NCI-H1092 treated with DMSO at 0.1 percent for 48 hours (cell line): ENCODE measurements around the gene ST14.

ENCODE experiments used
- DNase-seq: peaks from one replicate; lab custom pipeline; 2025; lab: John Stamatoyannopoulos, UW

ST14 gene

DNA sequence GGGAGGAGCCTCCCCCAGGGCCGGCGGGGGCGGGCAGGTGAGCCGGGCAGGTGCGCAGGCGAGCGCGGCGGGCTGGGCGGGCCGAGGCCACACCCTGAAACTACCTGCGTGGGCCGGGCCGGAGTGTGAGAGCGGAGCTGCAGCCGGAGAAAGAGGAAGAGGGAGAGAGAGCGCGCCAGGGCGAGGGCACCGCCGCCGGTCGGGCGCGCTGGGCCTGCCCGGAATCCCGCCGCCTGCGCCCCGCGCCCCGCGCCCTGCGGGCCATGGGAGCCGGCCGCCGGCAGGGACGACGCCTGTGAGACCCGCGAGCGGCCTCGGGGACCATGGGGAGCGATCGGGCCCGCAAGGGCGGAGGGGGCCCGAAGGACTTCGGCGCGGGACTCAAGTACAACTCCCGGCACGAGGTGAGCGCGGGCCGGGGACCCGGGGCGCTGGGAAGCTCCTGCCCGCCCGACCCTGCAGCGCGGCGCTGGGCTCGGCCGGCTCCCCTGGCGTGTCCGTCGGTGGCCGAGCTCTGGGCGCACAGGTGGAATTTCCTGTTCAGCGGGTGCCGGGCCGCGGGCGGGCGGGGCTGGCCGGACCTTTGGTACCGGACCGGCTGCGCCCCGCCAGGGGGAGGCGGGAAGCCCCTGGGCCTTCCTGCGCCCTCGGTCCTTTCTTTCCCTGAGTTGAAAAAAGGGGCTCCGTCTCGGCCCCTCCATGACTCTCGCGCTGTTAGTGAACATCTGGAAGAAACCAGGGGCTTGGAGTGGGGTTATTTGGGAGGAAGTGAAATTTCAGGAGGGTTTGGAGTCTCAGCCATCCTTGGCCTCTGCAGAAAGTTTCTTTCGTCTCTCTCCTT is at the start of gene ST14:
ST14 (plus strand) TSS at position 126 of the 841 bp plus-strand sequence; CDS start at position 324, 198 bp downstream.
- no peak for DNase-seq

DNA sequence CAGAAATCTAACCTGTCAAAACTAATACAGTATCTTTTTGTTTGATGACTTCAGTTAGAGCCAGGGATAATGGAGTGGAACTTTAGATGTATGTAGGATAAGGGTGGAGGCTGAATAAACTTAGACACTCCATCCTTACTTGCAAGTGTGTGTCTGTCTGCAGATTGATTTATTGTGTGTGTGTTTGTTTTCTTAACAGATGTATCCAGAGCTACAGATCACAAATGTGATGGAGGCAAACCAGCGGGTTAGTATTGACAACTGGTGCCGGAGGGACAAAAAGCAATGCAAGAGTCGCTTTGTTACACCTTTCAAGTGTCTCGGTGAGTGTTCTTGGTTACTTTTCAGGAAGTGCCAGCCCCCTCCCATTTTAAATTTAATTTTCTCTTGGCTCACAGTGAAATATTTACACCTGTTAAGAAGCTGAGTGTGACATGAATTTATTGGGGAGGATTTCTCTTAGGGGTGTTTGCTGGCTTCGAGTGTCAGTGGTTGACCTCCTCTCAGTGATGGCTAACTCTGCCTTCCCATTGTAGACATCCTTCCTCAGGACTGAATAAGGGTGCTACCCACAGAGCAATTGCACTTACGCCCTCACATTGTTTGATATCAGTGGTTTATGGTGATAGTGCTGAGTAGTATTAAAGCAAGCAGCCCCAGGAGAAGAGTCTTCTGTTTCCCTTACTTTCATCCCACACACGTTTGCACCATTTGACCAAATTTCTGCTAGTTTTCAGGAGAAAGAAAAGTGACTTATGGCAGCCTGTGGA is 49.1 kb upstream of the ST14 start:
- DNase-seq: no peak

DNA sequence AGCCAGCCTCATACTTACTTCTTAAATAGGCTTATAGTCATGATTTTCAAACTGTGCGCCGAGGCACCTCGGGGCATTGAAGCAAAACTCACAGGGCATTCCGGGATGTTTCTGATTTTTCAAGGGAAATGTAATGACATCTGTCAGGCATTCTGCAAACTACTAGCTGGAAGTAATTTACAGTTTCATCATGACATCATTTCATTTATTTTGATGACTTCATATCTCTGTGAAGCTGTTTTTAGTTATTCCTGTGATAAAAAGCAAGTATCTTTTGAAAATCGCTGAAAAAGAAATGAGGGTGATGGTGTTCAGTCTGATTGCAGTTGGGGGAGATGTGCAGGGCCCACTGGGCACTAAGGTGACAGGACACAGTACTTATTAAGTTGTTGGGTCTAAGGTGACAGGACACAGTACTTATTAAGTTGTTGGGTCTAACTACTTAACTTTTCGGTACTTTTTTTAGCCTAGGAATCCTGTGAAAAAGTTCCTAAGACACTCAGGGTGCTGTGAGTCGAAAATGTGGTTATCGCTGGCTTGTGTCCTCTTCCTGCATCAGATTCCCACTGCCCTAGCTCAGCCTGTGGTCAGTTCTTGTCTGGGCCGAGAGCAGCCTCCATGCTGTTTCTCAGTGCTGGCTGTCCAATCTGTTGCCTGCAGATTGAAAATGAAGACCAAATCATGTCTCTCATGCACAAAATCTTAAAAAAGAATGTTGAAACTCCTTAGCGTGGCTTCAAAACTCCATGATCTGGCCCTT is 47.3 kb upstream of the ST14 start:
- no peak for DNase-seq

DNA sequence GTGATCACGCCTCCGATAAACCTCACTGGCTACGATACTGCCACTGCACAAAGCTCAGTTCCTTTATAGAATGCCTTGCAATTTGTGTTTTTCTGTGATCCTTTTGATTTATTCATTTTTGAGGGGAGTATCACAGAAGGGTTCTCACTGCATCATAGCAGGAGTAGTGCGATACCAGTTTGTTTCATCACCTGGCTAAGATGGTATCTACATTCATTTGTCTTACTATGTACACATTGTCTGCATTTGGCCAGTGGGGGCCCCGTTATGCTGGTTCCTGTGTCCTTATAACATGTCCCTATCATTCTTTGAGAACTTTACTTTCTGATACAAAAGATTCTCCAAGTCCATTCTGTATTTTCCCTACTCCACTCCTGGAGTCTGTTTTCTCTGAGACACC is 45.3 kb upstream of the ST14 start:
- no peak for DNase-seq

DNA sequence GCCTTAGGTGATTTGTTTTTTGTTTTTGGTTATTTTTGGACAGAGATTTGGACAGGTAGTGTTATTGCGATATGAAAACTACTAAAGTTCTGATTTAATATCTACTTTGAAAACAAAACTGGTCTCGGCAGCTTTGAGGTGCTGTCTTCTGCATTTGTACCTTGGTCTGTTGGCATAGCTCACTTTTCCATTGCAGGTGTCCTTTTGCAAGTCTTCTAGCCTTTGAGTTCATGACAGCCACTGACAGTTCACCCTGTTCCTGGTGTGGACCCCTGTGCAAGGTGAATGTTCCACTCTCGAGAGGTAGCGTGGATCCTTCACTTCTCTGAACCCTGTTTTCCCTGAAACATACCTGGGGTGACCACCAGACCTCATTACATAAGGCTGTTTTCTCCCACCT is 44.9 kb upstream of the ST14 start:
- DNase-seq: no peak

DNA sequence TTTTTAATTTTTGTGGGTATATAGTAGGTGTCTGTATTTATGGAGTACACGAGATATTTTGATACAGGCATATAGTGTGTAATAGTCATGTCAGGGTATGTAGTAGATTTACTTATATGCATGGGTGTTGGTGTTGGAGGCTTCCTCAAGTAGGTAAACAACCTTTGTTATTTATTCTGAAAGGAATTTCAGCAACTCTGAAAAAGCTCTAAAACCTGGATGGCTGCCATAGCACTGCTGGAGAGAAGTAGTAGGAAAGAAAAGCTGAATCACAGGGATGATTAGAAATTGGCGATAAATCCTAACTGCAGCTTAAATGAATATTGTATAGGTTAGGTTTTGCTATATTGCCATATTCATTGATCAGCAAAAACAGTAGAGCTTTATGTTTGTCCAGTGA is 44.4 kb upstream of the ST14 start:
- no peak for DNase-seq

DNA sequence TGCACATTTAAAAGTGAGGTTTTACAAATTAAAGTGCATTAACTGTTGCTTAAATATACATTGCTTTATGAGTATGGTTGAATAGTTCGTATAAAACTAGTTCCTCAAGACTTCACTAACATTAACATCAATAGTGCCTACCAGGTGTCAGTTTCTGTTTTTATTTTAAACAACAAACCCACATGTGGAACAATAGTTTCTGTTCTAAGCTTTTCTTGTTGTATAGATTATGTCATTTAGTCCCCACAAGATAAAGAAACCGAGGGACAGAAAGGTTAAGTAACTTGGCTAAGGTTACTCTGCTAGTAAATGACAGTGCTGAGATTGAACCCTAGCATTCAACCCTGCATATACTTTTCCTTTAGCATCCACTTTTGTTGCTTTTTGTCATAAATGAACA is 41.4 kb upstream of the ST14 start:
- DNase-seq: no peak

DNA sequence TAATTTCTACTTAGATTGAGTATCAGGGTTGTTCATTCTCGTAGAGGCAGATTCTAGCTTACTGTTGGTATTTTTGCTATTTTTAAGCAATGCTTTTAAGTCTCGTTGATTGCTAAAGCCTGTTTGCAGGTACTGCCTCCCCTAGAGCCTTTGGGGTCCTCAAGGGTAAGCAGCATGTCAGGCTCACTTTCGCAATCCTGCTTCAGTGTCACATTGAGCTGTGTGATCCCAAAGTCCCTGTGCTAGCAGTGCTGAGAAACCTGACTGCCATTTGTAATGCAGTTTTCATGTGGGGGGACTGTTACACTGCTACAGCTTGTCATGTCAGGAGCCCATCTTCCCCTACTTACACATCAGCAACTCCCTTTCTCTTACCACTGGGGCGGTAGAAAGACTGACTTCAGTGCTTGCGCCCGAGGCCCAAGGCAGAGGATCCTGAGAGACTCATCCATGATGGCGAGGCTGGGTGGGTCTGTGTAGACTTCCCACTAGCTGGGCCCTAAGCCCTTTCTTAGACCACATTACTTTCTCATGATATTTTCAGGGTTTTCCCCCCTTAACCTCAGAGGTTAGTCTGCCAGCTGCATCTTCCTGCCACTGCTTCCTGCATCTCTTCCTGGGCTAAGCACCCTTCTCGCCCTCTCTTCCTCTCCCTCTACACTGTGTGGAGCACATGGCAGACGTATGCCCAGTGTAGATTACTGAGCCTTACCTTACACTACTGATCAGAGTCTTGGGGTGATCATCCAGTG is 40.8 kb upstream of the ST14 start:
- DNase-seq: no peak

DNA sequence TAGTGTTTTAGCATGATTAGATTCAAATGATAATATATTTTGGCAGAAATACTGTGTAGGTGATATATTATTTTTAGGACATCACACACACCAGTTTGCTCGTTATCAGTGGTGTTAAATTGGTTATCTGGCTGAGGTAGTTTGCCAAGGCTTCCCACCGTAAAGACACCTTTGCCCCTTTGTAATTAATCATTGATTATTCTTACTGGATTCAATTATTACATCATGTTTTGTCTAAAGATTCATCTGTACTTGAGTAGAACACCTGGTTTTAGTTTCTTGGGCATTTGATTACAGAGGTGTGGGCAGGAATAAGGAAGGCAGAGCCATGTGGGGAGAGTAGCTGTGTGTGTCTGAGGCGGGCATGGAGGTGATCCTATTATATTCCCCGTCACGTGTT is 39.5 kb upstream of the ST14 start:
- no peak for DNase-seq

DNA sequence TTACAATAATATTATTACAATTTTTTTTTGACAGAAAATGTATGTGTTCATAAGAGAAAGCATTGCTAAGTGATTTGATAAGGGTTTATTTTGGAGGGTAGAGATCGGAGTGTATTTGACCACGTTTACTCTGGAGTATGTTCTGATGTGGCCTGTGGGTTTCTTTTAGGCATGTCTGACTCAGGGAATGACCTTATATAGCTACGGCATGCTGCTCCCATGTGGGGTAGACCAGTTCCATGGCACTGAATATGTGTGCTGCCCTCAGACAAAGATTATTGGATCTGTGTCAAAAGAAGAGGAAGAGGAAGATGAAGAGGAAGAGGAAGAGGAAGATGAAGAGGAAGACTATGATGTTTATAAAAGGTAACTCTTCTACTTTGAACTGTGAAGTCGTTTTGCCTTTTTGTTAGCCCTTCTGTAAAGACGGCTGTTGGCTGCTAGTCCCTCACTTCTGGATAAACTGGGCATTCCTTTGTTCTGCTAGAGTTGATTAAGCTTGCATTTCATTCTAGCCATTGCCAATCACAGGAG is 38.1 kb upstream of the ST14 start:
- DNase-seq: no peak

DNA sequence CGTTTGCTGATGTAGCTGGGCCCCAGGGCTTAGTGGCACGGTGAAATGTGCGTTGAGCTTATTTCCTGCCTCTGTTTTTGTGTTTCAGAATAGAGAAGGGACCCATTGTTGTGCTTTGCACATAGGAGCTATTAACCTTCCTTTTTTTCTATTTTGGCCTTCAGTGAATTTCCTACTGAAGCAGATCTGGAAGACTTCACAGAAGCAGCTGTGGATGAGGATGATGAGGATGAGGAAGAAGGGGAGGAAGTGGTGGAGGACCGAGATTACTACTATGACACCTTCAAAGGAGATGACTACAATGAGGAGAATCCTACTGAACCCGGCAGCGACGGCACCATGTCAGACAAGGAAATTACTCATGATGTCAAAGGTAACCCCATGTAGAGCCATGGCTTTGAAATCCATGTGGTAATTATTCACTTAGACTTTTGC is 37.4 kb upstream of the ST14 start:
- no peak for DNase-seq

DNA sequence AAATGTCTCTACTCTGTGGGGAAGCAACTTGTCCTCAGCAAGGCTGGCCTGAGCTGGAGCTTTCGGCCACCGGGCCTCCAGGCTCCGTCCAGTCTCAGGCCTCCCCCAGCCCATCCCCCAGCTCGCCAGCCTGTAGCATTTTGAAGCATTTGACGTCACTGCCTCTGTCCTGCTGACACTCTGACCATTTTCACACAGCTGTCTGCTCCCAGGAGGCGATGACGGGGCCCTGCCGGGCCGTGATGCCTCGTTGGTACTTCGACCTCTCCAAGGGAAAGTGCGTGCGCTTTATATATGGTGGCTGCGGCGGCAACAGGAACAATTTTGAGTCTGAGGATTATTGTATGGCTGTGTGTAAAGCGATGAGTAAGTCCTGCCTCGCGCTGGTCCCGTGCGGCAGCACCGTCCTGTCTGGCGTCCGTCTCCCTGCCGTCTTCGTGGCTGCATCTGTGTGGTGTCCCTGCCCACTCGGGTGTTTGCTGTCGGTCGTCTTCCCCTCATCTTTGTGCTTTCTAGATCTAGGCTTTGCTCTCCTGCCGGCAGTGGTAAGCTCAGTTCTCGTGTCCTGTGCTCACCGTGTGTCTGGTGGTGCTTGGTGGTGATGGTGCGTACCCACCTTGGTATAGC is 36.1 kb upstream of the ST14 start:
- no peak for DNase-seq

DNA sequence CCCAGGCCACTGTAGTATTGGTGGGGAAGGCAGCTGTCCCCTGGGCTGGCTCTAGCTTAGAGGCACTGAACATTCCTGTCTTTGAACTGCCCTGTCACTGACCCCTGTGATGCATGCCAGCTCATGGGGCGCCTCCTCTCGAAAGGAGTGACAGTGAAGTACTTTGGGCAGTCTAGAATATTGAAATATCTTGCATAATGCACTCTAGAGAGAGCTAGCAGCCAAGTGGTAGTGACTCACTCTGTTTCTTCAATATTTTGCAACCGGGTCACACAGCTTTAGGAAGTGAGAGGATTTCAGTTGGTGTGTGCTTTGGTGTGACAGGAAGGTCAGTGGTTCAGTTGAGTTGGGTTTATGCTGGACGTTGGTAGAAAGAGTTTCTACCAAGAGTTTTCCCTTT is 35.5 kb upstream of the ST14 start:
- no peak for DNase-seq

DNA sequence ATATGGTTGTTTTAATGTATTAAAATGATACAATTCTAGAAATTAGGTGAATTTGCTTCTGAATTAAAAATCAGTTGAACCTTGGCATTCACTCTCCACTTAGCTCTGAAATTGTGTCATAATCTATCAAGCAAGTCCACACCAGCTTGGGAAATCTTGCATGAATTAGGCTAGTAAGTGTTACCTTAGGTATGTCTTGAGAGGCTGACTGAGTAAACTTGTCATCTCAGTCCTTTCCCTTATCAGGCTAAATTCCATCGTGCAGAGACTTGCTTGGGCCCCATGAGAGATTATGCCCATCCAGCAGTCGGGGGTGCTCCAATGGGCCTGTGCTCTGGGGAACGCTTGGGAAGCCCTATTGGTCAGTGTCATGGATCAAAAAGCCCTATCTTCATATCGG is 33.9 kb upstream of the ST14 start:
- no peak for DNase-seq

DNA sequence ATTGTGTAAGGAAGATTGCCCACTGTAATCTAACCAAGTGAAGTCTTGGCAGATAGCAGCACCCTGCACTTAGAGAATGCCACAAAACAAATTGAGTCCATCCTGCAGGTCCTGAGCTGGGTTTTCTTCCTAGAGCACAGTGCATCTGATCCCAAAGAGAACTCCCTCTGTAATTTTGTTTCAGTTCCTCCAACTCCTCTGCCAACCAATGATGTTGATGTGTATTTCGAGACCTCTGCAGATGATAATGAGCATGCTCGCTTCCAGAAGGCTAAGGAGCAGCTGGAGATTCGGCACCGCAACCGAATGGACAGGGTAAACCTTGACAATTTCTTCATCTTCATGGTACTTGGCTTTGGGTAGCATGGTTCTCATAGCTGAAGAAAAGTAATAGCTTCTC is 33.1 kb upstream of the ST14 start:
- no peak for DNase-seq

DNA sequence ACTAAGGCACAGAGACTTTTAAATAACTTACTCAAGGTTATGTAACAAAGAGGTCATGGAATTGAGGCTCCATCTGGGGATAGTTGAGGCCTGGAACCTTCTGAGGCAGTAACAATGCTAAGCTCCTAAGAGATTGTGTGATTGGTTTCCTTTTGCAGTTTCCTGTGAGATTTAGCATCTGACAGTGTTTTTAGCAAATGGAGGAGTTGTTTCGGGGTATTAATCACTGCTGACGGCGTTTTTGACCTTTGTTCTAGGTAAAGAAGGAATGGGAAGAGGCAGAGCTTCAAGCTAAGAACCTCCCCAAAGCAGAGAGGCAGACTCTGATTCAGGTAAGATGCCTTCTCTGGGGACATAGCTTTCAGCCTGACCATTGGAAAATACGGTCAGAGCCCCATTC is 32.1 kb upstream of the ST14 start:
- no peak for DNase-seq

DNA sequence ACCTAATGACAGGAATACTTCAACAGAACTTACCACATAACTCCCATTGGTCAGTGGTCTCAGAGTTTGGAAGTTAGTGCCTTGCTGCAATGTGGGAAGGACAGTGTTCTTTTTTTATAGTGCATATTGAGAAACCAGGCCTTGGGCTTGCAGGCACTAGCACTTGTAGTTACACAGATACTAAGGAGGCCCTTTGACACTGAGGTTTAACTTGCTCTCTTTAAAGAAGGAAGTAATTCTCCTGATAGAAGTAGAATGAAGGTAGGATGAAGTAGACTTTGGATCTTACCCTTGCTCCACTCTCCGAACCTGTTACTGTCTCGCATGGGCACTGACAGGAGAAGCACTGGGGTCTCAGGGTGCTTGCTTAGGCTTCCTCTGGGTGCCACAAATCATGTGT is 31.0 kb upstream of the ST14 start:
- DNase-seq: no peak

DNA sequence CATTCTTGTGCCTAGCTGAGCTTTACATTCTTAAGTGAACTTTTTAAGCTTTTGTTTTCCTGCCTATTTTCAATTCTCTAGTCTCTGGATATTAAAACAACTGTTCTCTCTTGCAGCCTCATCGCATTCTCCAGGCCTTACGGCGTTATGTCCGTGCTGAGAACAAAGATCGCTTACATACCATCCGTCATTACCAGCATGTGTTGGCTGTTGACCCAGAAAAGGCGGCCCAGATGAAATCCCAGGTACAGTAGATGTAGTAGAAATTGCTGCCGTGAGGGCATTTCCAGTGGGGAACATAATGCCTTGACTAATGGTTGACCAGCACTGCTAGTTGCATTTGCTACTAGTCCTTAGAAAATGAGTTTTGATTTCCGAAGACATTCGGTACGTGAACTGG is 29.7 kb upstream of the ST14 start:
- no peak for DNase-seq

DNA sequence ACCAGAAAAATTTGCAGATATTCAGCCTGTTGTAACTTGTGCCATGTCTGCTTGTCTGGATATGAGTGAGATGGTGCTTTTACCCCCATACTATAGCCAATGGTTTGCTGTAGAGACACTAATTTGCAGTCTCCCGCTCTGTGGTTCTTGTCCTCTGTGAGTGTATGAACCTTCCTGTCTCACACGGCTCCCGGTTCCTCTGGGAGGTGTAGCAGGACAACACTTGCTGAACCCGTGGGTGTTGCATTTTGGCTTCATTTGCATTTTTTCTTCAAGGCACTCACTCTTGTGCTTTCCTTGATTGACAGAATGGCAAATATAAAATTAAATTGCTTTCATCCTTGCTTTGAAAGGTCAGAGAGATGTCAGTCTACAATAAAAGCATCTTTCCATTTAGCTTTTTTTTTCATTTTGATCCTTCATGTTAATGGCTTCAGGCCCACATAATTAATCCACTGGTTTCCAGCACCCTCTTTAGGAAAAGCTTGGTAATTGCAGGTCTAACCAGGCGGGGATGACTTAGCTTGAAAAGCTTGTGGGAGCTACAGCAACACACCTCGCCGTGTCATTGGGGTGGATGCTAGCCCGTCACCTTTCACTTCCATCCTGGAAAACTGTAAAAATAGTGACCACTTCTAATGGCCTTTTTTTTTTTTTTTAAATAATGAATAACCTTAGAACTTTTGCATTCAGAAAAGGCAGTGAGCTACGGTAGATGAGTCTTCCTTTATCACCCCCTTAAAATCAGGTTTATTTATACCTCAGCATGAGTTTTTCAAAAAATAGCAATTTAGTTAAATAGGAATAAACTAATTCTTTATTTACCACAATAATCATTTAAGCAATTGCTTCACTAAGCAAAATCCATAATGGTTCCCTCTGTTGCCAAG is 27.4 kb upstream of the ST14 start:
- peak; percentile 64 for DNase-seq

DNA sequence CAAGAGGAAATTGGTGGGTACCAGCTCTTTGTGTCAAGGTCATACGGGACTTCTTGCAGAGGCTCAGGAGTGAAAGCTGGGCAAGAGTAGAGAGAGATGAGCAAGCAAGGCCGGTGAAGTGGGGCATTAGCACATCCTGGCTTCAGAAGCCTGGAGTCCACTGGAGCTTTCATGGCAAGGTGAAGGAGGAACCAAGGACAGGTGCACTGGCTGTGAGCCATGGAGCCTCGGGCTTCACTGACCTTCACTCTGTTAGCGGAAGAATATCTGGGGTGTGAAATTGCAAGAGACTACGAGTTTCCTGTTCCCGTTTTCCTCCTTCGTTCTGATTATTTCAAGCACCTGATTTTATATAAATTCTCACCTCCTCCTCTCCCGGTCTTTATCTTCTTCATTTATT is 25.9 kb upstream of the ST14 start:
- DNase-seq: no peak
